Activated CD4-positive, alpha-beta T cell treated with anti-CD3 and anti-CD28 coated beads for 1 hour (primary cell): ENCODE measurements around the gene C1orf87.

Source experiments
- DNase-seq: peaks from one replicate; pipeline ENCODE4 v3.0.0-alpha.2; 2020

C1orf87 gene

GRCh38 chr1:60073605-60074278, at the start of gene C1orf87:
Gene C1orf87, minus strand, starts transcription at chr1:60073770. Its CDS starts 1,127 bp downstream, at chr1:60072643.
- no peak for DNase-seq

- DNase-seq: no peak
These were observed 44.5 kb upstream of the C1orf87 start for GRCh38 chr1:60118085-60118484.

GRCh38 chr1:60114745-60115318, 41.3 kb upstream of the C1orf87 start:
- DNase-seq: no peak

DNA sequence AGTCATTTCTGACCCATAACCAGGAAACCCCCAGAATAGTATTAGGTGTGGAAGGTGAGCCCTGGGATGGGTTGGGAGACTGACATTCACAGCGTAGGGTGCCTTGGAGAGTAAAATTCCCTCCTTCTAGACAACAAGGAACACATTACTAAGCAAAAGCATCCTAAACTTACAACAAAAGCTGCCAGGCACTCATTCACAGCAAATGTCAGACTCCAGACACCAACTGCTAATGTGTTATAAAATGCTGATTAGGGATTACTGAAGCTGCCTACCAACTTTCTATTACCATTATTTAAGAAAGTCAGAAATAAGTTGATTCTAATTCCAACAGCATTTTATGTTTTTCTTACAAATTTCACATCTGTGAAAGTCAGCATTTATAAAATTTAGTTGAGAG, 40.0 kb upstream of the C1orf87 start:
- DNase-seq: no peak

DNA sequence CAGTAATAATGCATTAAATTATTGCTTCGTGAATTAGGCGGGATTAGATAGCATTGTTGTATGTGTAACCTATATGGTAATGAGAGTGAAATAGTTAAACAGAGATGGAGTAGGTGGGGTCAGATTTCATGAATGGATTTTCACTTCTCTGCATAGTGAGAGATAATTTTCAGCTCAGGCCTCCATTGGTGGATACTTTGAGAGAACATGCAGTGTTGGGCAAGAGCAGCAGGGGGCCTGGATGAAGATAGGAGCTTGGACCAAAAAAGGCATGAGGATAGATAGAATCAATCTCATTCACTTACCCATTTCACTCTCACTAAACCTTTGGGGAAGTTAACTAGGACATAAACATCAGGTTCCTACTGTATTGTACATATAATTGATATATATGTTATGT, 39.5 kb upstream of the C1orf87 start:
- no peak for DNase-seq

DNA sequence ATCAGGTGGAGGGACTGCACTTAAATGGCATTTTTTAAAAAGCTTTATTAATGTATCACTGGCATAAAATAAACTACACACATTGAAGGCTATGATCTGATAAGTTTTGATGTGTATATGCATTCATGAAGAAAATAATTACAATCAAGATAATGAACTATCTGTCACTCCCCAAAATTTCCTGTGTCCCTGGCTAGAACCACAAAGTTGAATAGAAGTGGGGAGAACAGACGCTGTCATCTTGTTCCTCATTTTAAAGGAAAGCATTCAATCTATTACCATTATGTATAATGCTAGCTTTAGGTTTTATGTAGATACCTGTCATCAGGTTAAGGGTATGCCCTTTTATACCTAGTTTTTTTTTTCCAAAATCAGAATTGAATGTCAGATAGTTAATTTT, 38.1 kb upstream of the C1orf87 start:
- DNase-seq: no peak

- no peak for DNase-seq
These were observed 37.5 kb upstream of the C1orf87 start for GRCh38 chr1:60111118-60111517.

- no peak for DNase-seq
These were observed 34.6 kb upstream of the C1orf87 start for GRCh38 chr1:60108196-60108595.

DNA sequence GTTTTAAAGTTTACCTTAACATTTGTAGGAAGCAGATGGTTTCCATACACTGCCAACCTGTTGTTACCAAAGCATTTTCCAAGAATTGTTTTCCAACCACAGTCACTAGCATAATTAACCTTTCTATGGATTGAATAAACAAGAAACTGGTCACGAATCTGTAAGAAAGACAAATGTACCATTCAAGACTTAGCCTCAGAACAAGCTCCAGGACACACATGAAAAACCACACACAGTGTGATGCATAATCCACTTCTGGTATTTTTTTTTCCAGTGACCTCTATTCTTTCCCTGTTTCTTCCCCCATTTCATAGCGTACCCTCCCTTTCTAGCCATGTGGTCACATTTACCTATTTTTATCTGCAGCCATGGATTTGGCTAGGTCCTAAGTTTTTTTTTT, 29.6 kb upstream of the C1orf87 start:
- no peak for DNase-seq

GRCh38 chr1:60102267-60103061, 28.9 kb upstream of the C1orf87 start:
- DNase-seq: no peak

- DNase-seq: no peak
These were observed 27.9 kb upstream of the C1orf87 start for GRCh38 chr1:60101516-60101915.

DNA sequence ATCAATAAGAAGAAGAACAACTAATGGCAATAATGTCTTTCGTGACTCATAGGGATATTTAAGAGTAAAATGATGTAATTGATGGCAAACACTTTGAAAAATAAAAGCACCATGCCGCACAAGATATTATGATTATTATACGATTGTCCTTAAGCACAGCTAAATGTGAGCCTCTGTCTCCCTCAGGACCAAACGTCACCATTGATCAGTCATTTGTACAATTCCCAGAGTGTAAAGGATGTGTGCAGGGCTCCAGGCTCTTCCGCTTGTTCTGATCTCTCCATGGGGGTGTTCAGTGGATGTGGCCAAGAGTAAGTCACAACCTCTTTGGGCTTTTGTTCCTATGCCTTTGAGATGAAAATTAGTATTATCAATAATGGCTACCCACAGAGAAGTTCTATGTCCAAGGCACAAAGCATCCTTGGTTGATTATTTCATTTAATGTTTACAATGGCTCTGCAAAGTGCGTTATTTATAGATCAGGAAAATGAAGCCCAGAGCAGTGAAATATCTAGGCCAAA, 17.7 kb upstream of the C1orf87 start:
- DNase-seq: no peak

GRCh38 chr1:60090655-60091054, 17.1 kb upstream of the C1orf87 start:
- DNase-seq: no peak

GRCh38 chr1:60088620-60089155, 15.1 kb upstream of the C1orf87 start:
- DNase-seq: no peak

DNA sequence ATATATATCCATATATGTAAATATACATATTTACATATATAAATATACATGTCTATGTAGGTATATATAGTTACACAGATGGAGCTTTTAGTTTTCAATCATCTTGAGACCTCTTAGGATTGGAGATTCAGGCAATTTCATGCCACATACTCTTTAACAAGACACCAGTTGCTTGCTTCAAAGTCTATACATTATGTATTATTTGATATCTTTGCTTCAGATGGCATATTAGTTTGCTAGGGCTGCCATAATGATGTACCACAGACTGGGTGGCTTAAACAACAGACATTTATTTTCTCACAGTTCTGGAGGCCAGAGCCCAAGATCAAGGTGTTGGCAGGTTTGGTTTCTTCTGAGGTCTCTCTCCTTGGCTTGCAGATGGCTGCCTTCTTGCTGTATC, 14.1 kb upstream of the C1orf87 start:
- no peak for DNase-seq

- no peak for DNase-seq
These were observed 4.6 kb upstream of the C1orf87 start for GRCh38 chr1:60078182-60078581.

GRCh38 chr1:60071296-60071695, 2.3 kb downstream of the C1orf87 start:
- no peak for DNase-seq

- no peak for DNase-seq
These were observed 3.9 kb downstream of the C1orf87 start for GRCh38 chr1:60069691-60070090.

DNA sequence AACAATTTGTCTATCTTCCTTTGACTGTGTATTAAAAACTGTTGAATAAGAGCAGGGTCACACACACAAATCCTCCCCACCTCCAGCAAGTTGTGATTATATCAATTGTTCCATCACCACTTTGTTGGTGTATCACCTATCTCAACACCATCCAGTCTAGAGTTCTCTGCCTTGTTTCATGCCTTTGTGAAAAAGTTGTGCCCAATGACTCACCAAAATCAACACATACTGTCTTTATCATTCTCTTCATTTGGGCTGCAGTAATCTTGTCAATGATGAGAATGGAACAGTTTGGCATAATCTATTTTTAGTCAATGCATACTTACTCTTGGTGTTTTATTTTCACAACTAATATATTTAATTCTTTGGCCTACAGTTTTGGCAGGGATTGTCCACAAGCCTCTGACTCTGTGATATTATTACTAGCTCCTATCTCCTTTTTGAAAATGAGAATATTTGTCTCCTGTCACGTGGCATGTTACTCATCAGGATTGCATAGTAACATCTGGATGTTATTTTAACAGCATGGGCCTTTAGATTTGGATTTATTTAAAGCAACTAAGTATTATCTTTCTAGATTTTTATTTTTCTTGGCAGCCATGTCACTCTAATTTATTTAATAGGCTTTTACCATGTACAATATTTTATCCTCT, 5.1 kb downstream of the C1orf87 start:
- no peak for DNase-seq

DNA sequence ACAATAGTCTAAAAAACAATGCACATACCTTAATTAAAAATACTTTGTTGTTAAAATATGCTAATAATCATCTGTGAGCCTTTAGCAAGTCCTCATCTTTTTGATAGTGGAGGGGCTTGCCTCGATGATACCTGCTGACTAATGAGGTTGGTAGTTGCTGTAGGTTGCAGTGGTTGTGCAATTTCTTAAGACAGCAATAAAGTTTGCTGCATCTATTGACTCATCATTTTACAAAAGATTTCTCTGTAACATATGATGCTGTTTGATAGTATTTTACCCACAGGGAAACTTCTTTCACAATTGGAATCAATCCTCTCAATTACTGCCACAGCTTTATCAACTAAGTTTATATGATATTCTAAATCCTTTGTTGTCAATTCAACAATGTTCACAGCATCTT, 7.6 kb downstream of the C1orf87 start:
- no peak for DNase-seq

GRCh38 chr1:60065199-60065598, 8.4 kb downstream of the C1orf87 start:
- no peak for DNase-seq

GRCh38 chr1:60063561-60063960, 10.0 kb downstream of the C1orf87 start:
- no peak for DNase-seq

- no peak for DNase-seq
These were observed 14.1 kb downstream of the C1orf87 start for GRCh38 chr1:60059468-60059867.
